HepG2 (cell line): Measurements from ENCODE around the gene ENG. TPM values are rescaled to one million over a fixed set of nuclear protein-coding genes. Genes with fewer than 3 reads are reported as not detected.

Experiments
- ATAC-seq: fragments of 200-7000 bp; cut with Tn5 transposase; 3 replicates; pipeline ENCODE4 v1.9.1; 2020; ENCODE audit warnings: mild to moderate bottlenecking, moderate library complexity
- BruUV-seq: library from RNA; stranded (reverse); fragments of 400-500 nt; replicated peaks from 2 replicates; lab custom pipeline; 2021; lab: Mats Ljungman, UMichigan
- CTCF ChIA-PET: fragments of 300-600 bp; formaldehyde crosslinking; extraction: SDS; loops from one replicate; lab custom pipeline; 2021; ENCODE audit warnings: low total read pairs, inconsistent platforms, low intra/inter-chr PET ratio; lab: Yijun Ruan, JAX
- POLR2A ChIA-PET: fragments of 350-600 bp; sonication (Branson Sonifier 250); formaldehyde crosslinking; loops from one replicate; lab custom pipeline; 2020; ENCODE audit warnings: antibody characterized with exemption, inconsistent platforms; lab: Yijun Ruan, JAX
- DNase-seq: peaks from one replicate; pipeline ENCODE4 v3.0.0-alpha.2; 2015; ENCODE audit warnings: low spot score
- FAIRE-seq: peaks from 3 replicates; lab custom pipeline; 2011; peaks lifted over from hg19 to GRCh38; lab: Jason Lieb, UNC
- H2AFZ ChIP-seq: one replicate; pipeline ENCODE4 v1.6.1; 2011; ENCODE audit warnings: low read length, inconsistent platforms
- H3K27ac ChIP-seq: fragments of 300-600 bp; 3 replicates; pipeline ENCODE4 v1.8.0; 2011; ENCODE audit warnings: mixed run types, mild to moderate bottlenecking, mixed read lengths, low read length, inconsistent platforms; ENCODE audit not compliant: insufficient read depth; ENCODE audit errors: extremely low read length
- H3K27me3 ChIP-seq, 2 experiments: fragments of 200-600 bp in 1 of 2; 2 replicates in 1 of 2; 3 replicates in 1 of 2; pipeline versions ENCODE4 v1.6.0 to v1.8.0; 2011; ENCODE audit warnings: low read length in 2 of 2, mild to moderate bottlenecking in 2 of 2, moderate library complexity in 2 of 2, inconsistent platforms in 1 of 2; ENCODE audit not compliant: insufficient read depth in 2 of 2, control insufficient read depth in 1 of 2
- H3K36me3 ChIP-seq, 2 experiments: fragments of 200-600 bp in 1 of 2; replicated peaks in 1 of 2; 2 replicates in 1 of 2; 3 replicates in 1 of 2; pipeline versions ENCODE4 v1.5.1 to v1.8.0; 2011; ENCODE audit warnings: low read length in 2 of 2, inconsistent platforms in 1 of 2; ENCODE audit not compliant: insufficient read depth in 2 of 2, control insufficient read depth in 1 of 2
- H3K4me1 ChIP-seq: 2 replicates; pipeline ENCODE4 v1.5.1; 2012; ENCODE audit warnings: low read length, inconsistent platforms; ENCODE audit not compliant: insufficient read depth
- H3K4me2 ChIP-seq: 2 replicates; pipeline ENCODE4 v1.6.0; 2011; ENCODE audit warnings: low read depth, low read length, inconsistent platforms
- H3K4me3 ChIP-seq, 3 experiments: fragments of 200-600 bp in 1 of 3; sonication (generic), shearing (Covaris generic) in 1 of 3; replicated peaks in 1 of 3; 2 replicates each; pipeline ENCODE4 v1.5.1; 2011 to 2016; ENCODE audit warnings: low read length in 3 of 3, inconsistent platforms in 2 of 3, low read depth in 2 of 3, mild to moderate bottlenecking in 2 of 3, control low read depth in 1 of 3, mixed read lengths in 1 of 3; ENCODE audit not compliant: insufficient read depth in 1 of 3
- H3K79me2 ChIP-seq: one replicate; pipeline ENCODE4 v1.6.1; 2011; ENCODE audit warnings: low read length, inconsistent platforms; ENCODE audit not compliant: insufficient read depth
- H3K9ac ChIP-seq: 2 replicates; pipeline ENCODE4 v1.6.0; 2011; ENCODE audit warnings: mild to moderate bottlenecking, low read depth, low read length, inconsistent platforms; ENCODE audit not compliant: insufficient read depth
- H3K9me3 ChIP-seq: 2 replicates; pipeline ENCODE4 v1.5.1; 2012; ENCODE audit warnings: mild to moderate bottlenecking, low read length
- H4K20me1 ChIP-seq: 2 replicates; pipeline ENCODE4 v1.6.0; 2011; ENCODE audit warnings: inconsistent platforms, mild to moderate bottlenecking, low read length, moderate library complexity; ENCODE audit not compliant: insufficient read depth
- ARID4A ChIP-seq: sonication (generic); formaldehyde crosslinking; IDR thresholded peaks from 2 replicates; pipeline ENCODE4 v1.5.0; 2020; ENCODE audit warnings: mild to moderate bottlenecking, missing genetic modification reagents, borderline replicate concordance
- CHD4 ChIP-seq: fragments of 200-600 bp; sonication (generic); IDR thresholded peaks from 2 replicates; pipeline ENCODE4 v1.7.0; 2017; ENCODE audit warnings: mild to moderate bottlenecking, low read length, borderline replicate concordance
- MTF2 ChIP-seq: sonication (generic); formaldehyde crosslinking; IDR thresholded peaks from 2 replicates; pipeline ENCODE4 v1.5.0; 2020; ENCODE audit warnings: missing genetic modification reagents, borderline replicate concordance
- PAX8 ChIP-seq: sonication (generic); formaldehyde crosslinking; IDR thresholded peaks from 2 replicates; pipeline ENCODE4 v1.8.0; 2022; ENCODE audit warnings: mild to moderate bottlenecking, missing genetic modification reagents, borderline replicate concordance
- THAP11 ChIP-seq: IDR thresholded peaks from 2 replicates; pipeline ENCODE4 v1.6.1; 2016; ENCODE audit warnings: missing biosample characterization, missing genetic modification reagents
- YY1 ChIP-seq: IDR thresholded peaks from 2 replicates; pipeline ENCODE4 v1.6.1; 2011; ENCODE audit warnings: low read length, low read depth, moderate library complexity, mild to moderate bottlenecking; ENCODE audit not compliant: insufficient read depth, insufficient replicate concordance
- ZFP82 ChIP-seq: sonication (generic); formaldehyde crosslinking; IDR thresholded peaks from 2 replicates; pipeline ENCODE4 v1.5.1; 2020; ENCODE audit warnings: mild to moderate bottlenecking, missing genetic modification reagents, borderline replicate concordance
- ZFY ChIP-seq: sonication (generic); formaldehyde crosslinking; IDR thresholded peaks from 2 replicates; pipeline ENCODE4 v1.4.0; 2020; ENCODE audit warnings: missing genetic modification reagents
- ZNF292 ChIP-seq: sonication (generic); formaldehyde crosslinking; IDR thresholded peaks from 2 replicates; pipeline ENCODE4 v1.8.1; 2022; ENCODE audit warnings: mild to moderate bottlenecking, low read depth, missing genetic modification reagents, borderline replicate concordance
- ZNF333 ChIP-seq: sonication (generic); formaldehyde crosslinking; IDR thresholded peaks from 2 replicates; pipeline ENCODE4 v1.4.0; 2020; ENCODE audit warnings: mild to moderate bottlenecking, missing genetic modification reagents, borderline replicate concordance
- ZNF33B ChIP-seq: sonication (generic); formaldehyde crosslinking; IDR thresholded peaks from 2 replicates; pipeline ENCODE4 v1.5.1; 2020; ENCODE audit warnings: mild to moderate bottlenecking, missing genetic modification reagents
- ZNF629 ChIP-seq: sonication (generic); formaldehyde crosslinking; conservative IDR thresholded peaks from 2 replicates; pipeline ENCODE4 v1.5.0; 2020; ENCODE audit warnings: missing genetic modification reagents
- ZNF792 ChIP-seq: IDR thresholded peaks from 2 replicates; pipeline ENCODE4 v1.6.1; 2016
- WGBS: methylation state at CpG from one replicate; pipeline ENCODE4 v1.1.6; 2017; ENCODE audit warnings: low lambda C conversion rate; 5-methylcytosine and 5-hydroxymethylcytosine counted together
- in situ Hi-C: cut with HindIII; loops from 2 replicates; pipeline ENCODE4 v1.10.0; 2017; ENCODE audit warnings: low pct_unique_long_range_greater_than_20kb; ENCODE audit not compliant: extremely low pct_ligation_motif_present
- intact Hi-C: fragments of 100-400 bp; cut with micrococcal nuclease; formaldehyde crosslinking; loops from one replicate; pipeline ENCODE4 v1.10.0; 2022; ENCODE audit not compliant: unreplicated experiment
- polyA plus RNA-seq, 8 experiments: library from polyadenylated mRNA; depleted of rRNA in 3 of 8; stranded (reverse) in 7 of 8; unstranded in 1 of 8; fragments of >200 nt; fragmentation: Illumina TruSeq in 4 of 8; extraction: Trizol in 4 of 8; gene quantifications; 2 replicates each; pipeline versions ENCODE4 v1.2.1 to v1.2.3, GENCODE V29; 2011 to 2016; ENCODE audit warnings: low read depth in 4 of 8, missing spikeins in 1 of 8, mixed read lengths in 1 of 8; ENCODE audit not compliant: insufficient read depth in 1 of 8
- total RNA-seq, 5 experiments: library from RNA; depleted of rRNA; stranded (reverse); fragments of >200 nt; fragmentation: Illumina TruSeq; extraction: Trizol; gene quantifications; 2 replicates each; pipeline ENCODE4 v1.2.3, GENCODE V29; 2016; ENCODE audit warnings: low read depth in 1 of 5

The ENG gene
- total and polyA plus RNA-seq, 2 of the 13 experiments (the other 11 are each of a cell fraction or from before 2014, with no cell fraction given) = 0.02 to 1.1 TPM

GRCh38 chr9:127852829-127853228 lies 1.6 kb downstream of the ENG start:
- ATAC-seq = no peak
- POLR2A ChIA-PET = no interaction called here
- Histone ChIP-seq H3K4me3 (no peak overlapping the region), H3K4me2 (no peak overlapping the region), H2AFZ (no peak overlapping the region), H4K20me1 (no peaks in the 10 kb centered on the region), H3K36me3 (no peaks in the 10 kb centered on the region), H3K27ac (no peak overlapping the region), H3K27me3 (0 out of 5 replicates have a peak, but pooled peaks cover 0 to 1% of the 10 kb centered on the region in 2 experiments), H3K4me1 (peaks cover 70% of the 10 kb centered on the region), H3K79me2 (no peaks in the 10 kb centered on the region), H3K9me3 (0 out of 2 replicates have a peak, but pooled peaks cover 7% of the 10 kb centered on the region), H3K9ac (no peak overlapping the region)
- CTCF ChIA-PET = no interaction called here
- TF ChIP-seq ZNF333 (CRISPR knock-in tag) (no peak), THAP11 (CRISPR knock-in tag) (no peak), MTF2 (CRISPR knock-in tag) (no peak), ZNF629 (CRISPR knock-in tag) (peak; percentile 64)
- intact Hi-C loops = no loop called here
- no TSS peak for BruUV-seq
- WGBS = 83% methylated on average over 8 of the region's 9 CpGs
- FAIRE-seq = no peak
- no peak for DNase-seq
- in situ Hi-C loops = no loop called here

- intact Hi-C loops = no loop called here
- Histone ChIP-seq H3K4me2 (no peak overlapping the region), H2AFZ (no peak overlapping the region), H3K4me1 (peaks cover 70% of the 10 kb centered on the region), H4K20me1 (no peaks in the 10 kb centered on the region), H3K36me3 (no peaks in the 10 kb centered on the region), H3K9ac (no peak overlapping the region), H3K4me3 (no peak overlapping the region), H3K27me3 (0 out of 5 replicates have a peak, but pooled peaks cover 0 to 1% of the 10 kb centered on the region in 2 experiments), H3K9me3 (0 out of 2 replicates have a peak, but pooled peaks cover 7% of the 10 kb centered on the region), H3K79me2 (no peaks in the 10 kb centered on the region), H3K27ac (no peak overlapping the region)
- BruUV-seq = no TSS peak
- ChIA-PET CTCF (no interaction called here), POLR2A (no interaction called here)
- in situ Hi-C loops = no loop called here
- DNase-seq (no peak), FAIRE-seq (no peak), ATAC-seq (no peak)
- no peak for TF ChIP-seq ZNF792
- no peak for TF ChIP-seq ZFP82 (CRISPR knock-in tag)
- no peak for TF ChIP-seq PAX8
- no peak for TF ChIP-seq ZFY (CRISPR knock-in tag)
- TF ChIP-seq ARID4A (CRISPR knock-in tag) = no peak
- no peak for TF ChIP-seq CHD4
- TF ChIP-seq ZNF33B (CRISPR knock-in tag) = no peak
- TF ChIP-seq YY1 = no peak
- no peak for TF ChIP-seq ZNF292 (CRISPR knock-in tag)
- 88% methylated on average over 14 of the region's 17 CpGs for WGBS
Measured at GRCh38 chr9:127850286-127850830, 4.1 kb downstream of the ENG start.
